ENCODE measurements around the gene ENPP1. TPM values are rescaled to one million over a fixed set of nuclear protein-coding genes. Genes with fewer than 3 reads are reported as not detected.
"Not testable (repeated sequence)": the region's sequence is repeated elsewhere in the genome, so short reads cannot be mapped to it uniquely, and the experiment has no call there.

The ENPP1 gene
- total and polyA plus RNA-seq, 2 experiments from 2014 or later, result 0.84 to 3.1 TPM

DNA sequence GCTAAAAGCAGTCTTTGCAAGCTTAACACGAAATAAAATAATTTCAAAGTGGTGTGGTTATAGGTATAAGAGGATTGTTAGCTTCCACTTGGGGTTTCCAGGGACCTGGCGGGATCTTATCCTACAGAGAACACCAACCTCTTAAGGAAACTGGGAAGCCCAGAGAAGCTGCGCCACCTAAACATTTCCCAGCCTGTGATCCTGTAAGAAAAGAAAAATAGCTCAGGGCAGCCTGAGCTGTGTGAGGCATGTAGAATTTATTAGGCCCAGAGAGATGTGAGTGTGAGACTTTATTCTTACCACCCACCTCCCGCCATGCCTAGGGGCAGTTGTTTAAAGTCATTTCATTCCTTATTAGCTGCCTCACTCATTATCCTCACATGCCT, 89.2 kb downstream of the ENPP1 start:
- H3K36me3 ChIP-seq, result no peaks in the 10 kb centered on the region
- no peaks in the 10 kb centered on the region for H3K9me3 ChIP-seq (ENCODE audit: low read depth)
- no peaks in the 10 kb centered on the region for H3K4me1 ChIP-seq (ENCODE audit: low read depth)
- no peak for DNase-seq (ENCODE audit: low read depth in 1 of 2, low spot score in 1 of 2)
- H3K27me3 ChIP-seq, result no peaks in the 10 kb centered on the region
- no peak overlapping the region for H3K27ac ChIP-seq
- TF ChIP-seq, protein P1, sequence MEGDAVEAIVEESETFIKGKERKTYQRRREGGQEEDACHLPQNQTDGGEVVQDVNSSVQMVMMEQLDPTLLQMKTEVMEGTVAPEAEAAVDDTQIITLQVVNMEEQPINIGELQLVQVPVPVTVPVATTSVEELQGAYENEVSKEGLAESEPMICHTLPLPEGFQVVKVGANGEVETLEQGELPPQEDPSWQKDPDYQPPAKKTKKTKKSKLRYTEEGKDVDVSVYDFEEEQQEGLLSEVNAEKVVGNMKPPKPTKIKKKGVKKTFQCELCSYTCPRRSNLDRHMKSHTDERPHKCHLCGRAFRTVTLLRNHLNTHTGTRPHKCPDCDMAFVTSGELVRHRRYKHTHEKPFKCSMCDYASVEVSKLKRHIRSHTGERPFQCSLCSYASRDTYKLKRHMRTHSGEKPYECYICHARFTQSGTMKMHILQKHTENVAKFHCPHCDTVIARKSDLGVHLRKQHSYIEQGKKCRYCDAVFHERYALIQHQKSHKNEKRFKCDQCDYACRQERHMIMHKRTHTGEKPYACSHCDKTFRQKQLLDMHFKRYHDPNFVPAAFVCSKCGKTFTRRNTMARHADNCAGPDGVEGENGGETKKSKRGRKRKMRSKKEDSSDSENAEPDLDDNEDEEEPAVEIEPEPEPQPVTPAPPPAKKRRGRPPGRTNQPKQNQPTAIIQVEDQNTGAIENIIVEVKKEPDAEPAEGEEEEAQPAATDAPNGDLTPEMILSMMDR (IDR thresholded peaks at IDR 0.05; ENCODE audit: low read depth, low read length), result no peak
- no peak overlapping the region for H3K4me3 ChIP-seq

- Histone ChIP-seq H3K4me3 (no peak overlapping the region), H3K27ac (no peak overlapping the region), H3K4me1 (ENCODE audit: low read depth) (no peaks in the 10 kb centered on the region), H3K36me3 (no peaks in the 10 kb centered on the region), H3K9me3 (ENCODE audit: low read depth) (no peaks in the 10 kb centered on the region), H3K27me3 (no peaks in the 10 kb centered on the region)
- DNase-seq (ENCODE audit: low read depth in 1 of 2, low spot score in 1 of 2), result no peak
- TF ChIP-seq, protein P1 (IDR thresholded peaks at IDR 0.05; ENCODE audit: low read depth, low read length), result no peak
Measured at GRCh38 chr6:131897621-131898020, 89.8 kb downstream of the ENPP1 start.

- no peak for DNase-seq (ENCODE audit: low read depth in 1 of 2, low spot score in 1 of 2)
- Histone ChIP-seq H3K27me3 (no peaks in the 10 kb centered on the region), H3K9me3 (ENCODE audit: low read depth) (no peaks in the 10 kb centered on the region), H3K4me1 (ENCODE audit: low read depth) (no peaks in the 10 kb centered on the region), H3K4me3 (no peak overlapping the region), H3K27ac (no peak overlapping the region), H3K36me3 (no peaks in the 10 kb centered on the region)
- TF ChIP-seq, protein P1 (IDR thresholded peaks at IDR 0.05; ENCODE audit: low read depth, low read length), result no peak
Measured at GRCh38 chr6:131898718-131899117, 90.9 kb downstream of the ENPP1 start.

- H3K4me3 ChIP-seq, result no peak overlapping the region
- TF ChIP-seq, protein P1 (IDR thresholded peaks at IDR 0.05; ENCODE audit: low read depth, low read length), result no peak
- H3K36me3 ChIP-seq, result no peaks in the 10 kb centered on the region
- no peak overlapping the region for H3K27ac ChIP-seq
- no peak for DNase-seq (ENCODE audit: low read depth in 1 of 2, low spot score in 1 of 2)
- no peaks in the 10 kb centered on the region for H3K27me3 ChIP-seq
- H3K4me1 ChIP-seq (ENCODE audit: low read depth), result no peaks in the 10 kb centered on the region
- H3K9me3 ChIP-seq (ENCODE audit: low read depth), result no peaks in the 10 kb centered on the region
Measured at GRCh38 chr6:131900231-131900630, 92.4 kb downstream of the ENPP1 start.

DNA sequence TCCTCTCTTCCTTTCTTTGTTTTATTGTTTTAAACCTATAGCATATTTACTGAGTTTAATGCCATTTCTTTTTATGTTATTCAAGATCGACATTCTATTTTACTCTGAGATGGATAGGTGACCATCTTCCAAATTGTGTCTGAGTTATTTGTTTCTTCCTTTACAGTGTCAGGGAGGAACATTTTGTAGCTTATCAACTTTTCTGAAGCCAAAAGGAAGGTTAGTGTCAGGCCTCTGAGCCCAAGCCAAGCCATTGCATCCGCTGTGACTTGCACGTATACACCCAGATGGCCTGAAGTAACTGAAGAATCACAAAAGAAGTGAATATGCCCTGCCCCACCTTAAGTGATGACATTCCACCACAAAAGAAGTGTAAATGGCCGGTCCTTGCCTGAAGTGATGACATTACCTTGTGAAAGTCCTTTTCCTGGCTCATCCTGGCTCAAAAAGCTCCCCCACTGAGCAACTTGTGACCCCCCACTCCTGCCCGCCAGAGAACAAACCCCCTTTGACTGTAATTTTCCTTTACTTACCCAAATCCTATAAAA, 93.6 kb downstream of the ENPP1 start:
- not testable (repeated sequence) for H3K36me3 ChIP-seq; H3K9me3 ChIP-seq (ENCODE audit: low read depth); H3K4me3 ChIP-seq; H3K27ac ChIP-seq; H3K27me3 ChIP-seq; H3K4me1 ChIP-seq (ENCODE audit: low read depth); DNase-seq (ENCODE audit: low read depth in 1 of 2, low spot score in 1 of 2)

GRCh38 chr6:131903734-131904133, 95.9 kb downstream of the ENPP1 start:
- H3K27me3 ChIP-seq; H3K36me3 ChIP-seq; H3K4me1 ChIP-seq (ENCODE audit: low read depth); H3K27ac ChIP-seq; H3K4me3 ChIP-seq; DNase-seq (ENCODE audit: low read depth in 1 of 2, low spot score in 1 of 2); H3K9me3 ChIP-seq (ENCODE audit: low read depth): not testable (repeated sequence)

DNA sequence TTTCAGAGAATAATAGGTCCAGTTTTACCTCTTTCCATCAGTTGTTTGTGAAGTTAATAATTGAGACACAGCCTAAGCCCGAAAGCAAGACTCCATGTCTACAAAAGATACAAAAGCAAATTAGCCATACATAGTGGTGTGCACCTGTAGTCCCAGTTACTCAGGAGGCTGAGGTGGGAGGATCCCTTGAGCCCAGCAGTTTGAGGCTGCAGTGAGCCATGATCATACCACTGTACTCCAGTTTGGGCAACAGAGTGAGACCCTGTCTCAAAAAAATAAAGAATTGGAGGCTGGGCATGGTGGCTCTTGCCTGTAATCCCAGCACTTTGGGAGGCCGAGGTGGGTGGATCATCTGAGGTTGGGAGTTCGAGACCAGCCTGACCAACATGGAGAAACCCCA, 101.0 kb downstream of the ENPP1 start:
- not testable (repeated sequence) for H3K4me1 ChIP-seq (ENCODE audit: low read depth); H3K4me3 ChIP-seq; H3K27ac ChIP-seq; H3K36me3 ChIP-seq; H3K27me3 ChIP-seq; H3K9me3 ChIP-seq (ENCODE audit: low read depth); DNase-seq (ENCODE audit: low read depth in 1 of 2, low spot score in 1 of 2)

Data from cardiac muscle cell (in vitro differentiated cells and primary cell).